Astrocyte (in vitro differentiated cells and primary cell): ENCODE measurements around the gene ANO4. TPM values are rescaled to one million over a fixed set of nuclear protein-coding genes. Genes with fewer than 3 reads are reported as not detected.

Experiments
- DNase-seq: peaks from one replicate; pipeline ENCODE4 v3.0.0-alpha.2; 2010; ENCODE audit warnings: low read depth
- FAIRE-seq: peaks from 2 replicates; lab custom pipeline; 2011; peaks lifted over from hg19 to GRCh38; lab: Jason Lieb, UNC
- H2AFZ ChIP-seq: 2 replicates; pipeline ENCODE4 v1.6.0; 2012; ENCODE audit warnings: low read depth, low read length, inconsistent platforms
- H3K27ac ChIP-seq: 2 replicates; pipeline ENCODE4 v1.5.1; 2011; ENCODE audit warnings: low read depth, low read length, inconsistent platforms
- H3K27me3 ChIP-seq: 2 replicates; pipeline ENCODE4 v1.6.0; 2011; ENCODE audit warnings: low read length, inconsistent platforms; ENCODE audit not compliant: insufficient read depth
- H3K36me3 ChIP-seq: 2 replicates; pipeline ENCODE4 v1.5.1; 2011; ENCODE audit warnings: low read length, inconsistent platforms; ENCODE audit not compliant: insufficient read depth
- H3K4me1 ChIP-seq: 2 replicates; pipeline ENCODE4 v1.5.1; 2011; ENCODE audit warnings: low read length, inconsistent platforms; ENCODE audit not compliant: insufficient read depth
- H3K4me2 ChIP-seq: 2 replicates; pipeline ENCODE4 v1.6.0; 2012; ENCODE audit warnings: low read length, inconsistent platforms
- H3K4me3 ChIP-seq: 2 replicates; pipeline ENCODE4 v1.5.1; 2011; ENCODE audit warnings: low read depth, mild to moderate bottlenecking, low read length, inconsistent platforms; ENCODE audit not compliant: insufficient read depth
- H3K79me2 ChIP-seq: 2 replicates; pipeline ENCODE4 v1.6.0; 2012; ENCODE audit warnings: mild to moderate bottlenecking, low read length, inconsistent platforms; ENCODE audit not compliant: insufficient read depth
- H3K9ac ChIP-seq: 2 replicates; pipeline ENCODE4 v1.6.0; 2012; ENCODE audit warnings: mild to moderate bottlenecking, low read length, inconsistent platforms
- H3K9me3 ChIP-seq: 2 replicates; pipeline ENCODE4 v1.5.1; 2012; ENCODE audit warnings: low read depth, mild to moderate bottlenecking, low read length, inconsistent platforms; ENCODE audit not compliant: insufficient read depth
- H4K20me1 ChIP-seq: 2 replicates; pipeline ENCODE4 v1.6.0; 2012; ENCODE audit warnings: low read length, inconsistent platforms; ENCODE audit not compliant: insufficient read depth
- H3K27ac Mint-ChIP-seq: one replicate; pipeline ENCODE4 v1.8.0; 2021; ENCODE audit warnings: mild to moderate bottlenecking, mixed read lengths; ENCODE audit not compliant: unreplicated experiment
- H3K27me3 Mint-ChIP-seq: one replicate; pipeline ENCODE4 v1.8.0; 2021; ENCODE audit warnings: low read depth, mixed read lengths; ENCODE audit not compliant: unreplicated experiment
- H3K36me3 Mint-ChIP-seq: one replicate; pipeline ENCODE4 v1.8.0; 2021; ENCODE audit warnings: low read depth, mixed read lengths; ENCODE audit not compliant: unreplicated experiment
- H3K4me1 Mint-ChIP-seq: one replicate; pipeline ENCODE4 v1.8.0; 2021; ENCODE audit warnings: low read depth, mixed read lengths; ENCODE audit not compliant: unreplicated experiment
- H3K4me3 Mint-ChIP-seq: one replicate; pipeline ENCODE4 v1.8.0; 2021; ENCODE audit warnings: mild to moderate bottlenecking, moderate library complexity, mixed read lengths; ENCODE audit not compliant: unreplicated experiment
- H3K9me3 Mint-ChIP-seq: one replicate; pipeline ENCODE4 v1.8.0; 2021; ENCODE audit warnings: mild to moderate bottlenecking, mixed read lengths; ENCODE audit not compliant: unreplicated experiment
- CTCF ChIP-seq: IDR thresholded peaks from 2 replicates; pipeline ENCODE4 v1.5.1; 2011; ENCODE audit warnings: low read depth, mild to moderate bottlenecking, inconsistent platforms, low read length, moderate library complexity; ENCODE audit not compliant: insufficient read depth
- EZH2 ChIP-seq: IDR thresholded peaks from 2 replicates; pipeline ENCODE4 v1.6.1; 2012; ENCODE audit warnings: mild to moderate bottlenecking, low read length, inconsistent platforms; ENCODE audit not compliant: insufficient read depth
- total RNA-seq: library from RNA; stranded (reverse); gene quantifications from 2 replicates; pipeline ENCODE4 v1.2.1, GENCODE V29; 2021

Gene ANO4
- total RNA-seq, 1 donor from 2014 or later, result 41.3 TPM

GRCh38 chr12:100896192-100896591 is 101.6 kb downstream of the ANO4 start:
- Histone ChIP-seq H3K4me3 (no peak overlapping the region), H3K27ac (no peak overlapping the region), H3K36me3 (no peaks in the 10 kb centered on the region), H3K9me3 (no peaks in the 10 kb centered on the region), H2AFZ (no peak overlapping the region), H4K20me1 (no peaks in the 10 kb centered on the region), H3K79me2 (no peaks in the 10 kb centered on the region), H3K4me1 (no peaks in the 10 kb centered on the region), H3K4me2 (no peak overlapping the region), H3K27me3 (no peaks in the 10 kb centered on the region), H3K9ac (no peak overlapping the region)
- Mint-ChIP-seq H3K27ac (no peak overlapping the region), H3K4me3 (no peak overlapping the region), H3K36me3 (peaks cover 2% of the 10 kb centered on the region), H3K4me1 (peaks cover 7% of the 10 kb centered on the region), H3K9me3 (no peaks in the 10 kb centered on the region), H3K27me3 (no peaks in the 10 kb centered on the region)
- TF ChIP-seq CTCF, result no peak
- no peak for TF ChIP-seq EZH2
- DNase-seq, result no peak
- FAIRE-seq, result no peak

GRCh38 chr12:100897240-100897639 is 102.7 kb downstream of the ANO4 start:
- DNase-seq, result no peak
- Histone ChIP-seq H3K4me2 (no peak overlapping the region), H3K36me3 (no peaks in the 10 kb centered on the region), H3K9ac (no peak overlapping the region), H3K79me2 (no peaks in the 10 kb centered on the region), H3K4me1 (no peaks in the 10 kb centered on the region), H2AFZ (no peak overlapping the region), H4K20me1 (no peaks in the 10 kb centered on the region), H3K27ac (no peak overlapping the region), H3K4me3 (no peak overlapping the region), H3K9me3 (no peaks in the 10 kb centered on the region), H3K27me3 (no peaks in the 10 kb centered on the region)
- Mint-ChIP-seq H3K36me3 (peaks cover 4% of the 10 kb centered on the region), H3K27me3 (no peaks in the 10 kb centered on the region), H3K9me3 (peaks cover 3% of the 10 kb centered on the region), H3K4me1 (peaks cover 10% of the 10 kb centered on the region), H3K27ac (no peak overlapping the region), H3K4me3 (no peak overlapping the region)
- TF ChIP-seq CTCF, result no peak
- no peak for TF ChIP-seq EZH2
- FAIRE-seq, result no peak

GRCh38 chr12:100899301-100899700 is 104.7 kb downstream of the ANO4 start:
- Mint-ChIP-seq H3K4me1 (peaks cover 8% of the 10 kb centered on the region), H3K4me3 (no peak overlapping the region), H3K27ac (no peak overlapping the region), H3K27me3 (no peaks in the 10 kb centered on the region), H3K36me3 (peaks cover 10% of the 10 kb centered on the region), H3K9me3 (peaks cover 6% of the 10 kb centered on the region)
- no peak for DNase-seq
- no peak for TF ChIP-seq EZH2
- no peak for TF ChIP-seq CTCF
- no peak overlapping the region for H3K4me3 ChIP-seq
- H3K79me2 ChIP-seq, result no peaks in the 10 kb centered on the region
- H3K27me3 ChIP-seq, result no peaks in the 10 kb centered on the region
- H3K4me1 ChIP-seq, result no peaks in the 10 kb centered on the region
- no peak for FAIRE-seq
- H3K9ac ChIP-seq, result no peak overlapping the region
- no peak overlapping the region for H2AFZ ChIP-seq
- no peak overlapping the region for H3K4me2 ChIP-seq
- no peaks in the 10 kb centered on the region for H4K20me1 ChIP-seq
- H3K36me3 ChIP-seq, result no peaks in the 10 kb centered on the region
- no peaks in the 10 kb centered on the region for H3K9me3 ChIP-seq
- no peak overlapping the region for H3K27ac ChIP-seq
